GM19239 (cell line): ENCODE results near the gene NFE2L3.
"Not testable (repeated sequence)": the region's sequence is repeated elsewhere in the genome, so short reads cannot be mapped to it uniquely, and the experiment has no call there.

ENCODE experiments used
- DNase-seq: peaks from one replicate; pipeline ENCODE4 v3.0.0; 2011; ENCODE audit warnings: low spot score; ENCODE audit not compliant: insufficient read length
- FAIRE-seq: peaks from 2 replicates; lab custom pipeline; 2011; peaks lifted over from hg19 to GRCh38; lab: Jason Lieb, UNC

Gene NFE2L3

DNA sequence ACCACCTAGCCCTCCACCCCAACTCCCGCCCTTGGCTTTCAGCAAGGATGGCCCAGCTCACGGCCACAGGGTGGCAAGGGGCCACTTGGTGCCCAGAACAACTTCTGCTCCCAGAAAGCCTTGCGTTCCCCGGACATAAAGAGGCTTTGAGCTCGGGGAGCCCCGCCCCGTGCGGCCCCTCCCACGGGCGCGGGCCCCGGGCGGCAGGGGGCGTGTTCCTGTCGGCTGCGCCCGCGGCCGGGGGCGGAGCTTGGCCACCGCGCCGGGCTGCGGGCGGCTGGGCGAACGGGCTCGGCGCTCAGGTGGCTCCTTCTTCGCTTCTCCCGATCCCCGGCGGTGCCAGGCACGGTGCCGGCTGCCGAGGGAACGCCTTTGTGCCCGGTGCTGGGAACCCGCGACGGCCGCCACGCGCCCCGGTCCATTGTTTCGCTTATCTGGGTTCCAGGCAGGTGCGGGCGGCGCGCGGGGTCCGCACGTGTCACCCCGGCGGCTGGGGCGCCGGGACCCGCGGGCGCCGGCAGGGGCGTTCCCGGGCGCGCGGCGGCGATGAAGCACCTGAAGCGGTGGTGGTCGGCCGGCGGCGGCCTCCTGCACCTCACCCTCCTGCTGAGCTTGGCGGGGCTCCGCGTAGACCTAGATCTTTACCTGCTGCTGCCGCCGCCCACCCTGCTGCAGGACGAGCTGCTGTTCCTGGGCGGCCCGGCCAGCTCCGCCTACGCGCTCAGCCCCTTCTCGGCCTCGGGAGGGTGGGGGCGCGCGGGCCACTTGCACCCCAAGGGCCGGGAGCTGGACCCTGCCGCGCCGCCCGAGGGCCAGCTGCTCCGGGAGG, at the start of gene NFE2L3:
NFE2L3 (plus strand) TSS at position 246 of the 829 bp plus-strand sequence; CDS start at position 547, 301 bp downstream.
- DNase-seq (peak; percentile 92), FAIRE-seq (peak; percentile 78)

DNA sequence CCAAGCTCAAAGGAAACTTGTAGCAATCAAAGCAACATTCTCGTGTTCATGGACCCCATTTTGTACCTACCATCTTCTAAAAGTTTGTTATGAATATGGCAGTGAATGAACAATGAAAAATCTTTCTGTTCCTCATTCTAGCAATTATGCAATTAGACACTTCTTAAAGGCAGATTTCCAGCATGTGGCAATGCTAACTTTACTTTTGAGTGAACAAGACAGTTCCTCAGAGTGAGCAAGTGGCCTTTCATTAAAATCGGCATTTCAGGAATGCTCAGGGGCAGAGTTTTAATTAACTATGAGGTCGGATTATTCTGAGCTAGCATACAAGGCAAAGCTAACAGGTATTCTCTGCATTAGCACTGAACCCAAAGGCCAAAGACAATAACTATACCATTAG, 48.4 kb upstream of the NFE2L3 start:
- DNase-seq (no peak), FAIRE-seq (no peak)

GRCh38 chr7:26105236-26105635, 46.8 kb upstream of the NFE2L3 start:
- DNase-seq = no peak
- FAIRE-seq = no peak

- FAIRE-seq (no peak), DNase-seq (no peak)
Observed at GRCh38 chr7:26105931-26106330, 46.1 kb upstream of the NFE2L3 start.

DNA sequence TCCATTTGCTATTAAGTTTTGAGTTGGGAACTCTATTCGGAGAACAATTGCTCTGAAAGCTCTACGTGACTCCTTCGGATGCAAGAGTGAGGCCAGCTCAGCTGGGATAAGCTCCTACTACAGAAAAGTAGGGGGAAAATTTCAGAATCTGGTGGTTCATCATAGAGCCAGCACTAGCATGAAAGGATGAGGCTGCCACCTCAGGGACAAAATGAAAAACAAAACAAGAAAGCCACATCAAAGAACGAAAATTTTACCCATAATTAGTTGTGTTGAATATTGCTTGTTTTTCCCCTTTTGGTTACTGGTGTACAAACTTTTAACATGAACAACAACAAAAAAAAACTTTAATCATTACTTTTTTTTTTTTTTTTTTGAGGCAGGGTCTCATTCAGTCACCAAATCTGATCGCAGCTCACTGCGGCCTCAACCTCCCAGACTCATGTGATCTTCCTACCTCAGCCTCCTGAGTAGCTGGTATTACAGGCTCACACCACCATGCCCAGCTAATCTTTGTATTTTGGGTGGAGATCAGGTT, 39.7 kb upstream of the NFE2L3 start:
- DNase-seq (no peak), FAIRE-seq (no peak)

- DNase-seq (no peak), FAIRE-seq (no peak)
Observed at GRCh38 chr7:26115650-26116049, 36.3 kb upstream of the NFE2L3 start.

- DNase-seq = no peak
Observed at GRCh38 chr7:26117142-26117807, 34.7 kb upstream of the NFE2L3 start.

DNA sequence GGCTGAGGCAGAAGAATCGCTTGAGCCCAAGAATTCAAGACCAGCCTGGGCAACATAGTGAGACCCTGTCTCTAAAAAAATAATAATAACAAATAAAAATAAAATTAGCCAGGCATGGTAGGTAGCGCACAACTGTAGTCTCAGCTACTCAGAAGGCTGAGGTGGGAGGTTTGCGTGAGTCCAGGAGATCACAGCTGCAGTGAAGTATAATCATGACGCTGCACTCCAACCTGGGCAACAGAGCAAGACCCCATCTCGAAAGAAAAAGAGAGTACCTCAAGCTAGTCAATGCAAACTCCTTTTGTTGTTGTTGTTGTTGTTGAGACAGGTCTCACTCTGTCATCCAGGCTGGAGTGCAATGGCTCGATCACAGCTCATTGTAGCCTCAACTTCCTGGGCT, 34.0 kb upstream of the NFE2L3 start:
- DNase-seq = no peak
- FAIRE-seq = no peak

More at GRCh38 chr7:26117142-26117807, 34.7 kb upstream of the NFE2L3 start:
- no peak for FAIRE-seq

DNA sequence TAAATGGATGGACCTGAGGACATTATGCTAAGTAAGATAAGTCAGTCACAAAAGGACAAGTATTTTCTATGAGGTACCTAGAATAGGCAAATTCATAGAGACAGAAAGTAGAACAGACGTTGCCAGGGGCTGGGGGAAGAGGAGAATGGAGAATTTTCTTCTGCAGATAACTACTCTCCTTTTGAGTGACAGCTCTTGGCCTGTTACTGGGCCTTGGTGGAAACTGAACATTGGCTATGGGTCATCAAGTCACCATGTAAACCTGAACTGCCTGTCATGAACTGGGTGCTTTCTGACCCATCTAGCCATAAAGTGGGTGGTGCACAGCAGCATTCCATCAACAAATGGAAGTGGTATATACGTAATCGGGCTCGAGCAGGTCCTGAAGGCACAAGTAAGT, 29.3 kb upstream of the NFE2L3 start:
- no peak for FAIRE-seq
- DNase-seq = no peak

DNA sequence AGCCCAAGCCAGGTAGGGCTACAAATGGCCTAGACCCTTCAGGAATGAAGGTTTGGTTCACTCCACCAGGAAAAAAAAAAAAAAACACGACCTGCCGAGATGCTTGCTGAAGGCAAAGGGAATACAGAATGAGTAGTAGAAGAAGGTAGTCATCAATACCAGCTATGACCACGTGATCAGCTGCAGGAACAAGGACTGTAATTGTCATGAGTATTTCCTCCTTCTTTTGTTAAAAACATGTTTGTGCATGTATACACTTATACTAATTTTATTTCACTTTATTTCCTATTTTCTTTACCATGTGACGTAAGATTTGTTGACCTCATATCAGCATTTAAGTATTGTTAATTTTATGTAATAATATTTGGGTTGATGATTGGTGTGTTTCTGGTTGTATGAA, 27.2 kb upstream of the NFE2L3 start:
- not testable (repeated sequence) for FAIRE-seq

GRCh38 chr7:26127411-26127810, 24.6 kb upstream of the NFE2L3 start:
- DNase-seq = no peak
- no peak for FAIRE-seq

More for the DNA sequence above, 27.2 kb upstream of the NFE2L3 start:
- DNase-seq = not testable (repeated sequence)

- DNase-seq = no peak
- FAIRE-seq = no peak
Observed at GRCh38 chr7:26131056-26131589, 20.9 kb upstream of the NFE2L3 start.

DNA sequence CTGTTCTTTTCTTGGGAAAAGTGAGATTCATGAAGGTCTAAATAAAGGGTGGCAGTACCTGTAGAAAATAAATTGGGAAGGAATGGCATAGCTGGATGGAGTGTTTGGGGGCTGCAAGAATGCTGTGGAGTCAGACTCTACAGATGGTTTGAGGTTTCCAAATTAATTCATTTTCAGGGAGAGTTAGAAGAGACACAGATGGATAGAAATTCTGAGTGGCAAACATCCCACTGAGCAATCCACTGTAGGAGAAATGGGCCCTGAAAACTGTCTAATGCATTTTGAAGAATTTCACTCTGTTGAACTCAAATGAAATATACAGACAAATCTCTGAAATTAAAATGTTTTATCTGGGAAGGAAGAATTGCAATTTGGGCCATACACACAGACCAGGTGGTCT, 16.9 kb upstream of the NFE2L3 start:
- no peak for DNase-seq

GRCh38 chr7:26135551-26135950, 16.4 kb upstream of the NFE2L3 start:
- DNase-seq = no peak
- FAIRE-seq = no peak

More for the DNA sequence above, 16.9 kb upstream of the NFE2L3 start:
- FAIRE-seq = no peak

GRCh38 chr7:26136831-26137230, 15.2 kb upstream of the NFE2L3 start:
- FAIRE-seq = no peak
- DNase-seq = no peak

DNA sequence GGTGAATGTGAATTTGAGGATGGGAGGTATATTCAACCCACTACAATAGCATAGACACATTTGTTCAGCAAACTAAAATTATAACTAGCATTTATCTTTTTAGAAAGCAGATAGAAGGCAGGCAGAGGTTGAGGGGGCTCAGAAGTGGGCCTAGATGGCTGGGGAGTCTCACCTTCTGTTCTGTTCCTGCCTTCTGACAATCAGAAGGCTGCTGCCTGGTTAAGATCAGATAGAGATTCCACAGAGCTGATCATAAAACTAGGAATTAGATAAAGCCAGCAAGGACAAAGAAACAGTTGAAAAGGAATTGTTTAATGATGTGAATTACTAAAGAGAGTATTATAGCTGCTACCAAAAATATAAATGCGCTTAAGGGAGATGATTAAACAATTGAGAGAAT, 11.6 kb upstream of the NFE2L3 start:
- DNase-seq (no peak), FAIRE-seq (no peak)

DNA sequence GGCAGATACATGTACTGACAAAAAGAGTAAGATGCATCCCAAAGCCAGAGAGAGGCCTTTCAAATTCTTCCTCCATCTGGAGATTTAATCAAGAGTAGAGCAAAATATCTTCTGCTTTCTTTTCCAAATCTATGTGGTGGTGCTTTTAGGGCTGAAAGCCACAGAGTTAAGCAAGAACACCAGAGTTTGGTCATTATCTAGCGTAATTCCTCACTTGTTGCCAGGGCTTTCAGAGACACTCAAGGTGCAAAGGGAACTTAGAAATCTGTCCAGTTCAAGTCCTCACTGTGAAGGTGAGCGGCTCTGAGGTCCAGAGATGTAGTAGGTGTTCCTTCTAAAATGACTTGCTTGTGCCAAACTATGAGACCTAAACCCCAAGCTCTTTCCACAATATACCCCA, 10.9 kb upstream of the NFE2L3 start:
- DNase-seq = no peak
- FAIRE-seq = no peak

DNA sequence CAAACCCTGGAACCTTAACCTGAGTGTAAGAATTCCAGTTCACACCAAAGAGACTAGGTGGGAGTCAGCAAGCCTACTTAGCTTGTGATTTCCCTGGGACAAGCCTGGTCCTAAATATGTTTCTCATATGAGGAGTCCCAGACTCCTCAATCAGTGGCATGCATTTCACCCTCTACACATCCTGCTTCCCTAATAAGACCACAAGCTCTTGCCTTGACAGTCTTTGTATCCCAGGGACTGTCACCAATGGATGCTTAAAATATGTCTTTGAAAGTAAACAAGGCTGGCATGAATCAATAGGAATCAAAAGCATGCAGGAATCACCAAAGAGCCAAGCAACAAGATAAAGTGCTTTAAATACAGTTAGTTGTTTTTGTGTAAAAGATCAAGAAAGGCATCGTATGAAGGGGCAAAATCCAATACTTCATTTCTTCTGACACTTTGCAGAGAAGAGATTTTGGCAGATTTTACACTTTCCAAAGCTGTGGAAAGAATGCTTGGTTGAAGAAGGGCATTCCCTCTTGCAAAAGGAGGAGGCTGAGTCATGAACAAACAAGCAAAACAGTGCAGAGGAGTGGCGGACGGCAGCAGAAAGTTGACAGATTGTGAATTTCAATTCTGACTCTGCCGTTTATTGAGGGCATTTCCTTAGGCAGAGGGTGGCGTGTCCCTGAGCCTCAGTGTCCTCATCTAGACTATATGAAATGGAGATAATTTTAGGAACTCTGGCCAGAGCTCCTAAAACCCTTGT, 8.5 kb upstream of the NFE2L3 start:
- FAIRE-seq = no peak
- DNase-seq = no peak

DNA sequence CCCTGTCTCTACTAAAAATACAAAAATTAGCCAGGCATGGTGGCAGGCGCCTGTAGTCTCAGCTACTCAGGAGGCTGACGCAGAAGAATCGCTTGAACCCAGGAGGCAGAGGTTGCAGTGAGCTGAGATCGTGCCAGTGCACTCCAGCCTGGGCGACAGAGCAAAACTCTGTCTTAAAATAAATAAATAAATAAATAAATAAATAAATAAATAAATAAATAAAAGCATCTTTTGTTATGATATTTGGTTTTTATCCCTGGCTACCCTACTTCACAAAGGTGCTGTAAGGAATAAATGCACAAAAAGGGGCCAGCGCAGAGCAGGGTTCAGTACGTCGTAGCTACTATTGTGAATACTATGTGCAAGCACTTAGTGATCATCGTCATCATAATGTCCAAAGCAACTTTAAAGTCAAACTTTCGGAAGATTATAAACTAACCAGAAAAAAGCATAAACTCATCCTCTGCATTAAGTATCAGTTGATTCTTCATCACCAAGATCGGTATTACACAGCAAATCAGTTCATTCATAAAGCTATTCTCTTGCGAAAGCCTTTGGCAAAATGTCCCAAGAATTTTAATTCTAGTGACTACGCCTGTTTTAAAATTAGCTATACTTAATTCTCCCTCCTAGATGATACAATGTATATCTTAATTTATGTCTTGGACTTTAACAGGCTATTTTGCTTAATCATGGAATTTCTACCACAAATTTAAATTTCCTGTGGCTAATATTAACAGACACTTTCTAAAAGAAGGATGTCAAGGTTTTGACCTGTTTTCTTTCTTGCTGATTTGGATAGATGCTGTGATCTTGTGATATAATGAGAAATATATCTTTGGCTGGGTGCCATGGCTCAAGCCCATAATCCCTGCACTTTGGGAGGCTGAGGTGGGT, 7.6 kb upstream of the NFE2L3 start:
- DNase-seq (no peak), FAIRE-seq (no peak)
